ENCODE results near the gene MINDY1.

Gene MINDY1

GRCh38 chr1:150963321-150964163 lies 43.2 kb downstream of the MINDY1 start:
- DNase-seq: no peak

- DNase-seq: no peak
Measured at GRCh38 chr1:150961756-150962155, 44.9 kb downstream of the MINDY1 start.

DNA sequence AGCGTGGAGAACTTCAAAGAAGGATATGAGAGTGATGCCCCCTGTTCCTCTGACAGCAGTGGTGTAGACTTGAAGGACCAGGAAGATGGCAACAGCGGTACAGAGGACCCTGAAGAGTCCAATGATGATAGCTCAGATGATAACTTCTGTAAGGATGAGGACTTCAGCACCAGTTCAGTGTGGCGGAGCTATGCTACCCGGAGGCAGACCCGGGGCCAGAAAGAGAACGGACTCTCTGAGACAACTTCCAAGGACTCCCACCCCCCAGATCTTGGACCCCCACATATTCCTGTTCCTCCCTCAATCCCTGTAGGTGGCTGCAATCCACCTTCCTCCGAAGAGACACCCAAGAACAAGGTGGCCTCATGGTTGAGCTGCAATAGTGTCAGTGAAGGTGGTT lies 46.1 kb downstream of the MINDY1 start:
- no peak for DNase-seq

- DNase-seq: no peak
Measured at GRCh38 chr1:150957666-150958065, 49.0 kb downstream of the MINDY1 start.

DNA sequence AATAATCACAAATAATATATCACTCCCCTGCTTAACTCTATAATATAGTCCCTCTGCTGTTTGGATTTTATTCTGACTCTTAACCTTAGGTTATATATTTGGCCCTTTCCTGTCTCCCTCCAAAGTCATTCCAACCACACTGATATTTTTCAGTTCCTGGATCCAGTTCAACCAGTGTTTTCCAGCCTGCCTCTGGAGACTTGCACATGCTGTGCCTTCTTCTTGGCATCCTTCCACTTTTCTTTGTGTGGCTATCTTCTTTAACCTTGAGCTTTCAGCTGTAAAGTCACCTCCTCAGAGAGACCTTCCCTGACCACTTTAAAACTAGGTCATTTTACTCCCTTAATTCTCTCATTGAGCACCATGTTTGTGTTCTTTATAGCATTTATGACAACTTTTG lies 51.4 kb downstream of the MINDY1 start:
- DNase-seq: no peak

DNA sequence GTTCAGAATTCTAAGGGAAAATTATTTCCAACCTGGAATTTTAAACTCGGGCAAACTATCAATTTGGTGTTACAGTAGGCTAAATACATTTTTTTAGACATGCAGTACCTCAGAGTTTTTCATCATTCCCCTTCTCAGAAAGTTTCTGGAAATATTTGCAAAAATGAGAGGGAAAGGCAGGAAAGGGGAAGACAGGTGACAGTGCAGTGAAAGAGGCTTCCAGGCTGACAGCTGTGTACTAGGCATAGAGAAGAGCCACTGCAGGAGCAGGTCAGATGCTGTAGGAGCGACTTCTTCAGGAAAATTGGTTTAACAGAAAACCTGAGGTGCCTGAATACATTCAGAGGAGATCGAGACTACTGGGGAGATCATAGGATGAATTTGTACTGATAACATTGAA lies 52.0 kb downstream of the MINDY1 start:
- DNase-seq: no peak

Measured in effector CD8-positive, alpha-beta T cell (primary cell).